ENCODE measurements around the gene MEAK7. TPM values are rescaled to one million over a fixed set of nuclear protein-coding genes. Genes with fewer than 3 reads are reported as not detected.

The MEAK7 gene
- total RNA-seq, 1 experiment from 2014 or later: 21.5 TPM

- H4K5ac ChIP-seq (ENCODE audit: insufficient read length, low read depth, low read length): no peak overlapping the region
- H2BK120ac ChIP-seq (ENCODE audit: low read depth, low read length, poor library complexity, severe bottlenecking): no peak overlapping the region
- H2BK5ac ChIP-seq (ENCODE audit: insufficient read length, low read length): no peak overlapping the region
- no peak overlapping the region for H3K56ac ChIP-seq (ENCODE audit: insufficient read length, low read depth, low read length)
- no peak overlapping the region for H3K18ac ChIP-seq (ENCODE audit: insufficient read length, low read depth, low read length)
- H3K23ac ChIP-seq (ENCODE audit: insufficient read length, low read depth, low read length): no peak overlapping the region
- TF ChIP-seq CTCF (conservative IDR thresholded peaks at IDR 0.05): no peak
- H2AK5ac ChIP-seq (ENCODE audit: insufficient read length, low read length): no peak overlapping the region
- no peaks in the 10 kb centered on the region for H3K23me2 ChIP-seq (ENCODE audit: insufficient read length, low read depth, low read length, poor library complexity, severe bottlenecking)
- no peak overlapping the region for H4K8ac ChIP-seq (replicated peaks; ENCODE audit: insufficient read length, low read depth, low read length)
- no peaks in the 10 kb centered on the region for H3K79me2 ChIP-seq (ENCODE audit: insufficient read depth, low read length)
- H3K4me2 ChIP-seq (ENCODE audit: insufficient read depth, insufficient read length, low read length): no peak overlapping the region
- peaks cover 10% of the 10 kb centered on the region for H3K4me1 ChIP-seq (ENCODE audit: insufficient read depth, low read length)
- DNase-seq: no peak
- no peak overlapping the region for H2BK15ac ChIP-seq (ENCODE audit: low read depth, low read length)
- H3K14ac ChIP-seq (ENCODE audit: insufficient read depth, low read length): no peak overlapping the region
- no peaks in the 10 kb centered on the region for H3K9me3 Mint-ChIP-seq
- H3K4me1 Mint-ChIP-seq: peaks cover 22 to 29% of the 10 kb centered on the region in 2 experiments
- H2BK12ac ChIP-seq (ENCODE audit: insufficient read length, low read depth, low read length): no peak overlapping the region
- no CpG with 5 or more reads among the region's 6 CpGs for WGBS (ENCODE audit: extremely low coverage, insufficient read length, low lambda C conversion rate)
- H3K27me3 Mint-ChIP-seq (ENCODE audit: low read depth): no peaks in the 10 kb centered on the region; the same call in none of the 2 replicates
- no peaks in the 10 kb centered on the region for H3K36me3 Mint-ChIP-seq (ENCODE audit: insufficient read depth in 1 of 3, low read depth in 3 of 3)
- H4K20me1 ChIP-seq (ENCODE audit: control insufficient read depth, insufficient read depth, insufficient read length): no peaks in the 10 kb centered on the region
- no peaks in the 10 kb centered on the region for H3K27me3 ChIP-seq (ENCODE audit: insufficient read depth, low read length)
- H4K91ac ChIP-seq (ENCODE audit: insufficient read length, low read depth, low read length): no peak overlapping the region
- H3K9me3 ChIP-seq (ENCODE audit: control insufficient read depth, low read depth, low read length): no peaks in the 10 kb centered on the region
- H3K4ac ChIP-seq (ENCODE audit: low read depth, low read length): no peak overlapping the region
- no peak overlapping the region for H3K27ac ChIP-seq (ENCODE audit: insufficient read length, low read depth, low read length)
- H3K9ac ChIP-seq (ENCODE audit: extremely low read depth, insufficient read length, low read length): no peak overlapping the region
- no peak overlapping the region for H2BK20ac ChIP-seq (ENCODE audit: low read depth, low read length, poor library complexity, severe bottlenecking)
- H3K79me1 ChIP-seq (ENCODE audit: insufficient read depth, low read depth, low read length, poor library complexity, severe bottlenecking): no peaks in the 10 kb centered on the region
- peak overlapping the region in 1 of 3 experiments; percentile 44; a peak in 1 of 7 replicates for H3K27ac Mint-ChIP-seq
- H3T11ph ChIP-seq (ENCODE audit: low read length): no peak overlapping the region
- no peak overlapping the region for H3K4me3 Mint-ChIP-seq
- H2AFZ ChIP-seq (ENCODE audit: low read length): no peak overlapping the region
These were observed 33.9 kb upstream of the MEAK7 start for GRCh38 chr16:84538222-84538840.
